PC-9 (cell line): Measurements from ENCODE around the gene TET2. TPM values are rescaled to one million over a fixed set of nuclear protein-coding genes. Genes with fewer than 3 reads are reported as not detected.

Experiments used
- BruUV-seq: library from RNA; stranded (reverse); fragments of 400-500 nt; replicated peaks from 2 replicates; lab custom pipeline; 2021; lab: Mats Ljungman, UMichigan
- CTCF ChIA-PET: fragments of 300-600 bp; sonication (Branson Sonifier 250); formaldehyde crosslinking; loops from one replicate; lab custom pipeline; 2022; ENCODE audit warnings: antibody characterized with exemption; lab: Charles Lee
- POLR2A ChIA-PET: fragments of 300-600 bp; sonication (Branson Sonifier 250); formaldehyde crosslinking; loops from one replicate; lab custom pipeline; 2022; ENCODE audit warnings: antibody characterized with exemption; ENCODE audit not compliant: unreplicated experiment; lab: Charles Lee
- DNase-seq, 2 experiments: peaks; one replicate each; pipeline versions ENCODE4 v3.0.0 to v3.0.0-alpha.2; 2015 to 2022; ENCODE audit warnings: mixed read lengths in 1 of 2
- H2AFZ ChIP-seq: fragments of 200-600 bp; sonication (generic); 2 replicates; pipeline ENCODE4 v1.8.1; 2017; ENCODE audit warnings: antibody characterized with exemption
- H3F3A ChIP-seq: fragments of 200-600 bp; sonication (generic); 2 replicates; pipeline ENCODE4 v1.8.1; 2017; ENCODE audit warnings: antibody characterized with exemption, mild to moderate bottlenecking, low read depth; ENCODE audit not compliant: insufficient read depth
- H3K27ac ChIP-seq: fragments of 200-600 bp; sonication (generic); 2 replicates; pipeline ENCODE4 v1.6.1; 2016; ENCODE audit warnings: mixed run types
- H3K27me3 ChIP-seq: fragments of 200-600 bp; sonication (generic); 2 replicates; pipeline ENCODE4 v1.6.1; 2016; ENCODE audit warnings: low read depth, mixed run types; ENCODE audit not compliant: insufficient read depth
- H3K36me3 ChIP-seq: fragments of 200-600 bp; sonication (generic); 2 replicates; pipeline ENCODE4 v1.6.1; 2016; ENCODE audit warnings: low read depth, mixed run types
- H3K4me1 ChIP-seq: fragments of 200-600 bp; sonication (generic); replicated peaks from 2 replicates; pipeline ENCODE4 v1.6.1; 2016; ENCODE audit warnings: mixed run types; ENCODE audit not compliant: insufficient read depth
- H3K4me2 ChIP-seq: fragments of 200-600 bp; sonication (generic); 2 replicates; pipeline ENCODE4 v1.6.1; 2017; ENCODE audit warnings: mixed run types
- H3K4me3 ChIP-seq: fragments of 200-600 bp; sonication (generic); 2 replicates; pipeline ENCODE4 v1.6.1; 2016; ENCODE audit warnings: mixed run types
- H3K79me2 ChIP-seq: fragments of 200-600 bp; sonication (generic); 2 replicates; pipeline ENCODE4 v1.6.1; 2017; ENCODE audit warnings: low read depth, mixed run types
- H3K9me2 ChIP-seq: fragments of 200-600 bp; sonication (generic); 2 replicates; pipeline ENCODE4 v1.8.1; 2017; ENCODE audit warnings: mild to moderate bottlenecking; ENCODE audit not compliant: insufficient read depth
- H3K9me3 ChIP-seq: fragments of 200-600 bp; sonication (generic); 2 replicates; pipeline ENCODE4 v1.8.1; 2016; ENCODE audit warnings: low read depth; ENCODE audit not compliant: insufficient read depth
- H4K20me1 ChIP-seq: fragments of 200-600 bp; sonication (generic); 2 replicates; pipeline ENCODE4 v1.8.1; 2017; ENCODE audit not compliant: insufficient read depth
- CTCF ChIP-seq: fragments of 200-600 bp; sonication (generic); conservative IDR thresholded peaks from 2 replicates; pipeline ENCODE4 v1.6.1; 2017; ENCODE audit warnings: mixed run types, antibody characterized with exemption, mild to moderate bottlenecking, moderate library complexity
- EZH2 ChIP-seq: fragments of 200-600 bp; sonication (generic); IDR thresholded peaks from 2 replicates; pipeline ENCODE4 v1.8.0; 2017; ENCODE audit warnings: antibody characterized with exemption, low read depth
- intact Hi-C: fragments of 100-400 bp; cut with micrococcal nuclease; formaldehyde crosslinking; loops from one replicate; pipeline ENCODE4 v1.10.0; 2022; ENCODE audit not compliant: unreplicated experiment
- total RNA-seq: library from RNA; stranded (reverse); gene quantifications from 2 replicates; pipeline ENCODE4 v1.2.3, GENCODE V29; 2021

Gene TET2
- total RNA-seq, 1 experiment from 2014 or later: 6.6 TPM

- H3F3A ChIP-seq: no peaks in the 10 kb centered on the region
- no peak overlapping the region for H3K27ac ChIP-seq
- ChIA-PET CTCF (no interaction called here), POLR2A (no interaction called here)
- BruUV-seq: no TSS peak
- no peaks in the 10 kb centered on the region for H3K9me2 ChIP-seq
- no peak for DNase-seq
- H3K4me3 ChIP-seq: no peak overlapping the region
- H3K36me3 ChIP-seq: no peaks in the 10 kb centered on the region
- TF ChIP-seq CTCF (no peak), EZH2 (no peak)
- no peaks in the 10 kb centered on the region for H3K79me2 ChIP-seq
- intact Hi-C loops: no loop called here
- no peak overlapping the region for H2AFZ ChIP-seq
- no peaks in the 10 kb centered on the region for H4K20me1 ChIP-seq
- H3K4me2 ChIP-seq: no peak overlapping the region
- H3K9me3 ChIP-seq: no peaks in the 10 kb centered on the region
- no peaks in the 10 kb centered on the region for H3K27me3 ChIP-seq
- no peaks in the 10 kb centered on the region for H3K4me1 ChIP-seq
Observed at GRCh38 chr4:105281124-105281415, 134.4 kb downstream of the TET2 start.

GRCh38 chr4:105282489-105282888 is 135.8 kb downstream of the TET2 start:
- Histone ChIP-seq H3K27ac (no peak overlapping the region), H3K79me2 (no peaks in the 10 kb centered on the region), H3K4me1 (no peaks in the 10 kb centered on the region), H3K4me2 (no peak overlapping the region), H3K36me3 (no peaks in the 10 kb centered on the region), H3K9me2 (no peaks in the 10 kb centered on the region), H3F3A (no peaks in the 10 kb centered on the region), H3K9me3 (no peaks in the 10 kb centered on the region), H4K20me1 (no peaks in the 10 kb centered on the region), H3K27me3 (no peaks in the 10 kb centered on the region), H3K4me3 (no peak overlapping the region), H2AFZ (no peak overlapping the region)
- POLR2A ChIA-PET: no interaction called here
- TF ChIP-seq CTCF: no peak
- TF ChIP-seq EZH2: no peak
- no peak for DNase-seq
- intact Hi-C loops: no loop called here
- CTCF ChIA-PET: no interaction called here
- BruUV-seq: no TSS peak

GRCh38 chr4:105283501-105283900 is 136.8 kb downstream of the TET2 start:
- POLR2A ChIA-PET: no interaction called here
- CTCF ChIA-PET: no interaction called here

More at GRCh38 chr4:105283501-105283900, 136.8 kb downstream of the TET2 start:
- H3F3A ChIP-seq: no peaks in the 10 kb centered on the region
- no peaks in the 10 kb centered on the region for H3K27me3 ChIP-seq
- H3K9me3 ChIP-seq: no peaks in the 10 kb centered on the region
- no peaks in the 10 kb centered on the region for H3K9me2 ChIP-seq
- no peaks in the 10 kb centered on the region for H3K79me2 ChIP-seq
- no peaks in the 10 kb centered on the region for H3K4me1 ChIP-seq
- H4K20me1 ChIP-seq: no peaks in the 10 kb centered on the region
- no peaks in the 10 kb centered on the region for H3K36me3 ChIP-seq
- no peak overlapping the region for H3K4me3 ChIP-seq
- intact Hi-C loops: no loop called here
- H3K4me2 ChIP-seq: no peak overlapping the region
- no peak overlapping the region for H2AFZ ChIP-seq
- no peak for TF ChIP-seq CTCF
- no peak for TF ChIP-seq EZH2
- H3K27ac ChIP-seq: no peak overlapping the region
- BruUV-seq: no TSS peak
- no peak for DNase-seq
